GM12864 (cell line): ENCODE results near the gene SYAP1.

Experiments
- DNase-seq: peaks from one replicate; pipeline ENCODE4 v3.0.0-alpha.2; 2011; ENCODE audit warnings: low read depth
- H3K4me3 ChIP-seq: 2 replicates; pipeline ENCODE4 v1.5.1; 2011; ENCODE audit warnings: mild to moderate bottlenecking, low read depth, low read length, control low read depth
- CTCF ChIP-seq: IDR thresholded peaks from 2 replicates; pipeline ENCODE4 v1.5.1; 2011; ENCODE audit warnings: low read depth, mild to moderate bottlenecking, moderate library complexity, low read length, control low read depth, inconsistent platforms; ENCODE audit errors: missing control alignments

The SYAP1 gene

GRCh38 chrX:16727637-16728036 is 8.2 kb downstream of the SYAP1 start:
- no peak for DNase-seq
- TF ChIP-seq CTCF = no peak

GRCh38 chrX:16730450-16730849 is 11.0 kb downstream of the SYAP1 start:
- no peak for TF ChIP-seq CTCF
- H3K4me3 ChIP-seq = no peak overlapping the region
- no peak for DNase-seq

More at GRCh38 chrX:16727637-16728036, 8.2 kb downstream of the SYAP1 start:
- no peak overlapping the region for H3K4me3 ChIP-seq

GRCh38 chrX:16733013-16733412 is 13.6 kb downstream of the SYAP1 start:
- no peak for DNase-seq
- no peak for TF ChIP-seq CTCF
- no peak overlapping the region for H3K4me3 ChIP-seq

- TF ChIP-seq CTCF = no peak
- no peak overlapping the region for H3K4me3 ChIP-seq
- DNase-seq = no peak
Observed at GRCh38 chrX:16737024-16737423, 17.6 kb downstream of the SYAP1 start.

- H3K4me3 ChIP-seq = no peak overlapping the region
- DNase-seq = no peak
- no peak for TF ChIP-seq CTCF
Observed at GRCh38 chrX:16739574-16739973, 20.2 kb downstream of the SYAP1 start.

GRCh38 chrX:16743604-16744325 is 24.4 kb downstream of the SYAP1 start:
- no peak for TF ChIP-seq CTCF
- no peak for DNase-seq
- H3K4me3 ChIP-seq = no peak overlapping the region

GRCh38 chrX:16745102-16745501 is 25.7 kb downstream of the SYAP1 start:
- no peak for TF ChIP-seq CTCF
- no peak overlapping the region for H3K4me3 ChIP-seq
- no peak for DNase-seq
